T-helper 2 cell treated with Interferon-gamma antibody and Interleukin-4, amounts not matched to agents 100 ng/mL and 5 ng/mL, for 36 hours (primary cell): Measurements from ENCODE around the gene SIGLEC8. TPM values are rescaled to one million over a fixed set of nuclear protein-coding genes. Genes with fewer than 3 reads are reported as not detected.
"Not testable (repeated sequence)": the region's sequence is repeated elsewhere in the genome, so short reads cannot be mapped to it uniquely, and the experiment has no call there.

Source experiments
- intact Hi-C: fragments of 100-400 bp; cut with micrococcal nuclease; formaldehyde crosslinking; loops from one replicate; pipeline ENCODE4 v1.15.1; 2023
- total RNA-seq: library from RNA; stranded (reverse); gene quantifications from 2 replicates; pipeline ENCODE4 v1.2.3, GENCODE V29; 2022

The SIGLEC8 gene
- total RNA-seq, 1 donor from 2014 or later, result not detected

- intact Hi-C loops, result loop anchor here (1.0 to 2.0 kb wide), 3 partner anchors 42 to 184 kb away; no protein-coding TSS in a partner anchor
Measured at GRCh38 chr19:51473009-51473707, 14.9 kb upstream of the SIGLEC8 start.

GRCh38 chr19:51472607-51473006, 14.4 kb upstream of the SIGLEC8 start:
- intact Hi-C loops, result loop anchor here (1.0 to 2.0 kb wide), 3 partner anchors 42 to 185 kb away; no protein-coding TSS in a partner anchor

GRCh38 chr19:51471527-51471926, 13.3 kb upstream of the SIGLEC8 start:
- intact Hi-C loops, result no loop called here

- intact Hi-C loops, result no loop called here
Measured at GRCh38 chr19:51470966-51471365, 12.7 kb upstream of the SIGLEC8 start.

GRCh38 chr19:51469629-51470028, 11.4 kb upstream of the SIGLEC8 start:
- intact Hi-C loops, result no loop called here

- intact Hi-C loops, result no loop called here
Measured at GRCh38 chr19:51469162-51469561, 10.9 kb upstream of the SIGLEC8 start.

GRCh38 chr19:51468545-51468920, 10.3 kb upstream of the SIGLEC8 start:
- intact Hi-C loops, result no loop called here

- intact Hi-C loops, result no loop called here
Measured at GRCh38 chr19:51467864-51468544, 9.8 kb upstream of the SIGLEC8 start.

- intact Hi-C loops, result no loop called here
Measured at GRCh38 chr19:51466723-51467122, 8.5 kb upstream of the SIGLEC8 start.

GRCh38 chr19:51463976-51464581, 5.8 kb upstream of the SIGLEC8 start:
- intact Hi-C loops, result not testable (repeated sequence)

- intact Hi-C loops, result no loop called here
Measured at GRCh38 chr19:51462681-51463080, 4.4 kb upstream of the SIGLEC8 start.

- intact Hi-C loops, result no loop called here
Measured at GRCh38 chr19:51462276-51462675, 4.0 kb upstream of the SIGLEC8 start.

GRCh38 chr19:51461723-51462161, 3.5 kb upstream of the SIGLEC8 start:
- intact Hi-C loops, result no loop called here

- intact Hi-C loops, result no loop called here
Measured at GRCh38 chr19:51460164-51460992, 2.1 kb upstream of the SIGLEC8 start.

GRCh38 chr19:51458899-51459505, 748 bp upstream of the SIGLEC8 start:
- intact Hi-C loops, result no loop called here

GRCh38 chr19:51457351-51458013, 772 bp downstream of the SIGLEC8 start:
- intact Hi-C loops, result no loop called here

- intact Hi-C loops, result no loop called here
Measured at GRCh38 chr19:51456541-51457290, 1.5 kb downstream of the SIGLEC8 start.

- intact Hi-C loops, result no loop called here
Measured at GRCh38 chr19:51450730-51451307, 7.4 kb downstream of the SIGLEC8 start.

- intact Hi-C loops, result loop anchor here (10.0 kb wide), 1 partner anchor 284 kb away; no protein-coding TSS in a partner anchor
Measured at GRCh38 chr19:51448411-51449016, 9.7 kb downstream of the SIGLEC8 start.
